ENCODE data around the gene HSPBP1.

DNA sequence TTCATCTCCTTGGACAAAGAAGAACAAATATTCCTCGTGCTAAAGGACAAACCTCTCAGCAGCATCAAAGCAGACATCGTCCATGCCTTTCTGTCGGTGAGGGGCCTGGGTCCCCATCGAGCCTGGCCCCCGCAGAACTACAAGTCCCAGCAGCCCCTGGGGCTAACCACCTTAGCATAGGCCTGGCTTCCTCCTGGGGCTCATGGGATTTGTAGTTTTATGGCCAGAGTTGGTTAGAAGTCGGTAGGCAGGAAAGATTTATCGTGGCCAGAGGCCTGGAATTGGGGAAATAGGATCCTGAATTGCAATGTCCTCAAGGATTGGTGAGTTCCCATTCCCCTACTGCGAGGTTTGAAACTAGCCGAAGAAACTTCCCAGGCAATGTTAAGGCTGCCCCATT lies 25.6 kb upstream of the HSPBP1 start:
- no peak for TF ChIP-seq ISL1 (CRISPR knock-in tag; IDR thresholded peaks at IDR 0.05)
- no peak for TF ChIP-seq ARNTL (CRISPR knock-in tag; IDR thresholded peaks at IDR 0.05; ENCODE audit: borderline replicate concordance, low read depth)
- TF ChIP-seq ZFP30 (CRISPR knock-in tag; IDR thresholded peaks at IDR 0.05), result no peak
- TF ChIP-seq OSR1 (CRISPR knock-in tag; IDR thresholded peaks at IDR 0.05), result no peak
- no peak for TF ChIP-seq RARB (CRISPR knock-in tag; IDR thresholded peaks at IDR 0.05)
- TF ChIP-seq, protein P1, sequence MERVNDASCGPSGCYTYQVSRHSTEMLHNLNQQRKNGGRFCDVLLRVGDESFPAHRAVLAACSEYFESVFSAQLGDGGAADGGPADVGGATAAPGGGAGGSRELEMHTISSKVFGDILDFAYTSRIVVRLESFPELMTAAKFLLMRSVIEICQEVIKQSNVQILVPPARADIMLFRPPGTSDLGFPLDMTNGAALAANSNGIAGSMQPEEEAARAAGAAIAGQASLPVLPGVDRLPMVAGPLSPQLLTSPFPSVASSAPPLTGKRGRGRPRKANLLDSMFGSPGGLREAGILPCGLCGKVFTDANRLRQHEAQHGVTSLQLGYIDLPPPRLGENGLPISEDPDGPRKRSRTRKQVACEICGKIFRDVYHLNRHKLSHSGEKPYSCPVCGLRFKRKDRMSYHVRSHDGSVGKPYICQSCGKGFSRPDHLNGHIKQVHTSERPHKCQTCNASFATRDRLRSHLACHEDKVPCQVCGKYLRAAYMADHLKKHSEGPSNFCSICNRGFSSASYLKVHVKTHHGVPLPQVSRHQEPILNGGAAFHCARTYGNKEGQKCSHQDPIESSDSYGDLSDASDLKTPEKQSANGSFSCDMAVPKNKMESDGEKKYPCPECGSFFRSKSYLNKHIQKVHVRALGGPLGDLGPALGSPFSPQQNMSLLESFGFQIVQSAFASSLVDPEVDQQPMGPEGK (CRISPR knock-in tag; IDR thresholded peaks at IDR 0.05; ENCODE audit: borderline replicate concordance), result no peak
- TF ChIP-seq, protein P2, sequence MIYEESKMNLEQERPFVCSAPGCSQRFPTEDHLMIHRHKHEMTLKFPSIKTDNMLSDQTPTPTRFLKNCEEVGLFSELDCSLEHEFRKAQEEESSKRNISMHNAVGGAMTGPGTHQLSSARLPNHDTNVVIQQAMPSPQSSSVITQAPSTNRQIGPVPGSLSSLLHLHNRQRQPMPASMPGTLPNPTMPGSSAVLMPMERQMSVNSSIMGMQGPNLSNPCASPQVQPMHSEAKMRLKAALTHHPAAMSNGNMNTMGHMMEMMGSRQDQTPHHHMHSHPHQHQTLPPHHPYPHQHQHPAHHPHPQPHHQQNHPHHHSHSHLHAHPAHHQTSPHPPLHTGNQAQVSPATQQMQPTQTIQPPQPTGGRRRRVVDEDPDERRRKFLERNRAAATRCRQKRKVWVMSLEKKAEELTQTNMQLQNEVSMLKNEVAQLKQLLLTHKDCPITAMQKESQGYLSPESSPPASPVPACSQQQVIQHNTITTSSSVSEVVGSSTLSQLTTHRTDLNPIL (CRISPR knock-in tag; IDR thresholded peaks at IDR 0.05; ENCODE audit: low read depth), result no peak
- TF ChIP-seq, protein P3, sequence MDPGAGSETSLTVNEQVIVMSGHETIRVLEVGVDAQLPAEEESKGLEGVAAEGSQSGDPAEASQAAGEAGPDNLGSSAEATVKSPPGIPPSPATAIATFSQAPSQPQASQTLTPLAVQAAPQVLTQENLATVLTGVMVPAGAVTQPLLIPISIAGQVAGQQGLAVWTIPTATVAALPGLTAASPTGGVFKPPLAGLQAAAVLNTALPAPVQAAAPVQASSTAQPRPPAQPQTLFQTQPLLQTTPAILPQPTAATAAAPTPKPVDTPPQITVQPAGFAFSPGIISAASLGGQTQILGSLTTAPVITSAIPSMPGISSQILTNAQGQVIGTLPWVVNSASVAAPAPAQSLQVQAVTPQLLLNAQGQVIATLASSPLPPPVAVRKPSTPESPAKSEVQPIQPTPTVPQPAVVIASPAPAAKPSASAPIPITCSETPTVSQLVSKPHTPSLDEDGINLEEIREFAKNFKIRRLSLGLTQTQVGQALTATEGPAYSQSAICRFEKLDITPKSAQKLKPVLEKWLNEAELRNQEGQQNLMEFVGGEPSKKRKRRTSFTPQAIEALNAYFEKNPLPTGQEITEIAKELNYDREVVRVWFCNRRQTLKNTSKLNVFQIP (CRISPR knock-in tag; IDR thresholded peaks at IDR 0.05; ENCODE audit: borderline replicate concordance, low read depth), result no peak
- TF ChIP-seq BACH2 (CRISPR knock-in tag; IDR thresholded peaks at IDR 0.05; ENCODE audit: borderline replicate concordance), result no peak
- no peak for TF ChIP-seq ZNF565 (CRISPR knock-in tag; conservative IDR thresholded peaks at IDR 0.05; ENCODE audit: low read depth)
- no peak for TF ChIP-seq ZC3H10 (CRISPR knock-in tag; IDR thresholded peaks at IDR 0.05)

Data from SK-N-SH treated with all-trans-retinoic acid at 6 μM for 48 hours (cell line).